Medulla oblongata (tissue), 1 donor: ENCODE data around the gene HOXA11.

Experiments used
- DNase-seq: peaks from one replicate; pipeline ENCODE4 v3.0.0-alpha.2; 2015; ENCODE audit errors: extremely low spot score

HOXA11 gene

GRCh38 chr7:27133409-27134231 lies 51.4 kb downstream of the HOXA11 start:
- no peak for DNase-seq

- DNase-seq, result no peak
These were observed 52.1 kb downstream of the HOXA11 start for GRCh38 chr7:27132978-27133377.

GRCh38 chr7:27132214-27132613 lies 52.8 kb downstream of the HOXA11 start:
- no peak for DNase-seq

GRCh38 chr7:27131390-27131819 lies 53.6 kb downstream of the HOXA11 start:
- no peak for DNase-seq
